Ishikawa (cell line): Measurements from ENCODE around the gene DENR.

Experiments
- CREB1 ChIP-seq: IDR thresholded peaks from 2 replicates; pipeline ENCODE4 v1.6.1; 2012; ENCODE audit warnings: low read depth
- EGR1 ChIP-seq: IDR thresholded peaks from 2 replicates; pipeline ENCODE4 v1.6.1; 2012
- EP300 ChIP-seq: IDR thresholded peaks from 2 replicates; pipeline ENCODE4 v1.6.1; 2012; ENCODE audit warnings: borderline replicate concordance
- MAX ChIP-seq: IDR thresholded peaks from 2 replicates; pipeline ENCODE4 v1.6.1; 2012
- REST ChIP-seq: IDR thresholded peaks from 2 replicates; pipeline ENCODE4 v1.6.1; 2012; ENCODE audit warnings: low read depth, mild to moderate bottlenecking

- TF ChIP-seq CREB1 (no peak), EGR1 (no peak), EP300 (no peak), REST (no peak), MAX (no peak)
These were observed 5.1 kb upstream of the DENR start for GRCh38 chr12:122747224-122748135.
